DOHH2 (cell line): ENCODE measurements around the gene ALKAL2.

Experiments used
- H3F3A ChIP-seq: fragments of 200-600 bp; sonication (generic), shearing (Covaris generic); 2 replicates; pipeline ENCODE4 v1.6.0; 2016; ENCODE audit warnings: antibody characterized with exemption, mild to moderate bottlenecking; ENCODE audit not compliant: control insufficient read depth, insufficient read depth
- H3K27ac ChIP-seq: fragments of 200-600 bp; sonication (generic); 2 replicates; pipeline ENCODE4 v1.5.1; 2014; ENCODE audit warnings: low read depth, mild to moderate bottlenecking, low read length, moderate library complexity
- H3K27me3 ChIP-seq: fragments of 200-600 bp; sonication (generic); 2 replicates; pipeline ENCODE4 v1.6.1; 2014; ENCODE audit warnings: mild to moderate bottlenecking, low read length, mixed read lengths; ENCODE audit not compliant: control insufficient read depth
- H3K36me3 ChIP-seq: fragments of 200-600 bp; sonication (generic); 2 replicates; pipeline ENCODE4 v1.6.1; 2014; ENCODE audit warnings: mild to moderate bottlenecking, low read length, moderate library complexity, mixed read lengths; ENCODE audit not compliant: control insufficient read depth
- H3K4me1 ChIP-seq: fragments of 200-600 bp; sonication (generic); 2 replicates; pipeline ENCODE4 v1.6.1; 2014; ENCODE audit warnings: mild to moderate bottlenecking, low read length, mixed read lengths; ENCODE audit not compliant: control insufficient read depth
- H3K4me2 ChIP-seq: fragments of 200-600 bp; sonication (generic); 2 replicates; pipeline ENCODE4 v1.6.0; 2014; ENCODE audit warnings: mild to moderate bottlenecking, low read length, moderate library complexity
- H3K4me3 ChIP-seq: fragments of 200-600 bp; sonication (generic); 2 replicates; pipeline ENCODE4 v1.5.1; 2014; ENCODE audit warnings: mild to moderate bottlenecking, low read length, mixed read lengths
- H3K79me2 ChIP-seq: fragments of 200-600 bp; sonication (generic); 2 replicates; pipeline ENCODE4 v1.6.1; 2014; ENCODE audit warnings: mild to moderate bottlenecking, low read length, mixed read lengths; ENCODE audit not compliant: control insufficient read depth
- H3K9me2 ChIP-seq: fragments of 200-600 bp; sonication (generic); replicated peaks from 2 replicates; pipeline ENCODE4 v1.6.1; 2014; ENCODE audit warnings: mild to moderate bottlenecking, low read length, mixed read lengths; ENCODE audit not compliant: control insufficient read depth
- H3K9me3 ChIP-seq: fragments of 200-600 bp; sonication (generic); 2 replicates; pipeline ENCODE4 v1.6.1; 2014; ENCODE audit warnings: antibody characterized with exemption, low read length, mixed read lengths; ENCODE audit not compliant: control insufficient read depth, insufficient read depth
- H4K20me1 ChIP-seq: fragments of 200-600 bp; sonication (generic); 2 replicates; pipeline ENCODE4 v1.6.0; 2014; ENCODE audit warnings: low read depth, mild to moderate bottlenecking, antibody characterized with exemption, low read length, moderate library complexity; ENCODE audit not compliant: control insufficient read depth, insufficient read depth
- EZH2phosphoT487 ChIP-seq: fragments of 200-600 bp; sonication (generic); IDR thresholded peaks from 2 replicates; pipeline ENCODE4 v1.6.1; 2017; ENCODE audit warnings: borderline replicate concordance, mild to moderate bottlenecking, antibody characterized with exemption, low read length, moderate library complexity, mixed read lengths
- TF ChIP-seq, protein P1 (sequence below): fragments of 200-600 bp; sonication (generic); IDR thresholded peaks from one replicate; pipeline ENCODE4 v1.5.1; 2014; ENCODE audit warnings: antibody characterized with exemption, mild to moderate bottlenecking, low read depth, low read length; ENCODE audit not compliant: poor library complexity, severe bottlenecking

Gene ALKAL2

GRCh38 chr2:255195-255594, 32.7 kb downstream of the ALKAL2 start:
- no peaks in the 10 kb centered on the region for H3K9me2 ChIP-seq
- TF ChIP-seq, protein P1, sequence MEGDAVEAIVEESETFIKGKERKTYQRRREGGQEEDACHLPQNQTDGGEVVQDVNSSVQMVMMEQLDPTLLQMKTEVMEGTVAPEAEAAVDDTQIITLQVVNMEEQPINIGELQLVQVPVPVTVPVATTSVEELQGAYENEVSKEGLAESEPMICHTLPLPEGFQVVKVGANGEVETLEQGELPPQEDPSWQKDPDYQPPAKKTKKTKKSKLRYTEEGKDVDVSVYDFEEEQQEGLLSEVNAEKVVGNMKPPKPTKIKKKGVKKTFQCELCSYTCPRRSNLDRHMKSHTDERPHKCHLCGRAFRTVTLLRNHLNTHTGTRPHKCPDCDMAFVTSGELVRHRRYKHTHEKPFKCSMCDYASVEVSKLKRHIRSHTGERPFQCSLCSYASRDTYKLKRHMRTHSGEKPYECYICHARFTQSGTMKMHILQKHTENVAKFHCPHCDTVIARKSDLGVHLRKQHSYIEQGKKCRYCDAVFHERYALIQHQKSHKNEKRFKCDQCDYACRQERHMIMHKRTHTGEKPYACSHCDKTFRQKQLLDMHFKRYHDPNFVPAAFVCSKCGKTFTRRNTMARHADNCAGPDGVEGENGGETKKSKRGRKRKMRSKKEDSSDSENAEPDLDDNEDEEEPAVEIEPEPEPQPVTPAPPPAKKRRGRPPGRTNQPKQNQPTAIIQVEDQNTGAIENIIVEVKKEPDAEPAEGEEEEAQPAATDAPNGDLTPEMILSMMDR, result no peak
- TF ChIP-seq EZH2phosphoT487, result no peak
- H3K4me2 ChIP-seq, result no peak overlapping the region

DNA sequence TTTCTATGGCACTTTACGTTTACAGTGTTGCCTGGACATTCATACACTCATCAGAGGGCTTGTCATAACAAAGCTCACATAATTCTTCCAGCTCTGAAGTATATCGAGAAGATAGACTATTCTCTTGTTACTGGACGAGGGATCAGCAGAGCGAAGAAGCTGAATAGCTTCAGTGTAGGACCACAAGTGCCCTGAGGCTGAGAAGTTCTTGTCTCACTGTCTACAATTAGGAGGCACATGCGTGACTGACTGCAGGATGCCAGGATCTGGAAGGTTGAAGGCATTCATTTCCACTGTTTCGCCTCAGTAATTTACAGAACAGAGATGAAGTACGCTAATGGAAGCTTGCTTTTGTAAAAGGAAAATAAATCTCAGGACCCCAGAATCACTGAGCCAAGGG, 33.6 kb downstream of the ALKAL2 start:
- no peaks in the 10 kb centered on the region for H3K4me1 ChIP-seq
- no peaks in the 10 kb centered on the region for H3K36me3 ChIP-seq
- no peaks in the 10 kb centered on the region for H4K20me1 ChIP-seq
- H3K4me3 ChIP-seq, result no peak overlapping the region
- 0 out of 2 replicates have a peak, but pooled peaks cover 3% of the 10 kb centered on the region for H3F3A ChIP-seq
- no peaks in the 10 kb centered on the region for H3K9me2 ChIP-seq
- no peak for TF ChIP-seq EZH2phosphoT487
- TF ChIP-seq, protein P1, result no peak
- H3K9me3 ChIP-seq, result peaks cover 8% of the 10 kb centered on the region
- no peaks in the 10 kb centered on the region for H3K79me2 ChIP-seq
- no peak overlapping the region for H3K27ac ChIP-seq
- H3K4me2 ChIP-seq, result no peak overlapping the region
- H3K27me3 ChIP-seq, result no peaks in the 10 kb centered on the region

More at GRCh38 chr2:255195-255594, 32.7 kb downstream of the ALKAL2 start:
- Histone ChIP-seq H3K4me3 (no peak overlapping the region), H3K79me2 (no peaks in the 10 kb centered on the region), H3K9me3 (peaks cover 8% of the 10 kb centered on the region), H3K4me1 (no peaks in the 10 kb centered on the region), H3K36me3 (no peaks in the 10 kb centered on the region), H4K20me1 (no peaks in the 10 kb centered on the region), H3K27ac (no peak overlapping the region), H3F3A (0 out of 2 replicates have a peak, but pooled peaks cover 3% of the 10 kb centered on the region), H3K27me3 (no peaks in the 10 kb centered on the region)

GRCh38 chr2:253202-253638, 34.7 kb downstream of the ALKAL2 start:
- Histone ChIP-seq H3K36me3 (no peaks in the 10 kb centered on the region), H3K9me2 (no peaks in the 10 kb centered on the region), H4K20me1 (no peaks in the 10 kb centered on the region), H3K27ac (no peak overlapping the region), H3K4me1 (no peaks in the 10 kb centered on the region), H3F3A (0 out of 2 replicates have a peak, but pooled peaks cover 3% of the 10 kb centered on the region), H3K9me3 (peaks cover 4% of the 10 kb centered on the region; the same call in 1 of the 2 replicates), H3K4me3 (no peak overlapping the region), H3K79me2 (no peaks in the 10 kb centered on the region), H3K4me2 (no peak overlapping the region), H3K27me3 (no peaks in the 10 kb centered on the region)
- TF ChIP-seq, protein P1, result no peak
- no peak for TF ChIP-seq EZH2phosphoT487
